T-cell (primary cell): ENCODE data around the gene OLAH. TPM values are rescaled to one million over a fixed set of nuclear protein-coding genes. Genes with fewer than 3 reads are reported as not detected.
"Not testable (repeated sequence)": the region's sequence is repeated elsewhere in the genome, so short reads cannot be mapped to it uniquely, and the experiment has no call there.

Experiments used
- ATAC-seq, 4 experiments: fragments of 200-7000 bp in 3 of 4; fragments of 150-1000 bp in 1 of 4; cut with Tn5 transposase; replicated peaks in 1 of 4; 1 replicate in 3 of 4; 2 replicates in 1 of 4; pipeline ENCODE4 v1.10.0; 2021; ENCODE audit warnings: moderate library complexity in 3 of 4, mild to moderate bottlenecking in 2 of 4, moderate number of reproducible peaks in 1 of 4
- CTCF ChIA-PET, 2 donors: fragments of 300-600 bp; sonication (Branson Sonifier 250); formaldehyde crosslinking; loops; one replicate each; lab custom pipeline; 2022; ENCODE audit warnings: antibody characterized with exemption in 2 of 2; lab: Charles Lee
- POLR2A ChIA-PET, 2 donors: fragments of 300-600 bp; sonication (Branson Sonifier 250); formaldehyde crosslinking; loops; one replicate each; lab custom pipeline; 2022; ENCODE audit warnings: antibody characterized with exemption in 2 of 2; lab: Charles Lee
- DNase-seq, 35 experiments: peaks; one replicate each; pipeline versions ENCODE4 v3.0.0 to v3.0.0-alpha.2; 2013 to 2023
- H3K27ac ChIP-seq: one replicate; pipeline ENCODE4 v1.5.1; 2013; ENCODE audit warnings: low read length
- H3K27me3 ChIP-seq, 2 experiments: replicated peaks in 1 of 2; 1 replicate in 1 of 2; 2 replicates in 1 of 2; pipeline versions ENCODE4 v1.6.1 to v1.7.0; 2013; ENCODE audit warnings: low read length in 1 of 2, mixed read lengths in 1 of 2; ENCODE audit not compliant: control insufficient read depth in 2 of 2, insufficient read depth in 2 of 2; ENCODE audit errors: extremely low read depth in 1 of 2
- H3K36me3 ChIP-seq, 2 donors: 1 replicate in 1 of 2; 2 replicates in 1 of 2; pipeline versions ENCODE4 v1.6.1 to v1.7.0; 2013; ENCODE audit warnings: low read length in 1 of 2; ENCODE audit not compliant: control insufficient read depth in 2 of 2, insufficient read depth in 1 of 2; ENCODE audit errors: extremely low read depth in 1 of 2
- H3K4me1 ChIP-seq, 2 experiments: 1 replicate in 1 of 2; 2 replicates in 1 of 2; pipeline versions ENCODE4 v1.6.1 to v1.7.0; 2013; ENCODE audit warnings: low read length in 2 of 2, mixed read lengths in 1 of 2; ENCODE audit not compliant: insufficient read depth in 2 of 2, control insufficient read depth in 1 of 2; ENCODE audit errors: extremely low read depth in 1 of 2
- H3K4me3 ChIP-seq, 2 donors: 1 replicate in 1 of 2; 2 replicates in 1 of 2; pipeline versions ENCODE4 v1.5.1 to v1.7.0; 2013; ENCODE audit warnings: mild to moderate bottlenecking in 2 of 2, low read length in 1 of 2, moderate library complexity in 1 of 2; ENCODE audit not compliant: control insufficient read depth in 1 of 2; ENCODE audit errors: extremely low read depth in 1 of 2
- H3K9me3 ChIP-seq: 2 replicates; pipeline ENCODE4 v1.7.0; 2013
- H3K27ac Mint-ChIP-seq, 2 donors: one replicate each; pipeline ENCODE4 v1.8.0; 2020 to 2021; ENCODE audit warnings: mild to moderate bottlenecking in 2 of 2, mixed read lengths in 2 of 2
- H3K27me3 Mint-ChIP-seq, 2 donors: one replicate each; pipeline ENCODE4 v1.8.0; 2021 to 2022; ENCODE audit warnings: mixed read lengths in 2 of 2
- H3K36me3 Mint-ChIP-seq: one replicate; pipeline ENCODE4 v1.8.0; 2021; ENCODE audit warnings: mixed read lengths
- H3K4me1 Mint-ChIP-seq, 3 donors: one replicate each; pipeline ENCODE4 v1.8.0; 2020 to 2022; ENCODE audit warnings: mixed read lengths in 3 of 3, mild to moderate bottlenecking in 1 of 3
- H3K4me3 Mint-ChIP-seq, 3 donors: one replicate each; pipeline ENCODE4 v1.8.0; 2020 to 2022; ENCODE audit warnings: mild to moderate bottlenecking in 3 of 3, mixed read lengths in 3 of 3, moderate library complexity in 3 of 3
- H3K9me3 Mint-ChIP-seq, 3 donors: one replicate each; pipeline ENCODE4 v1.8.0; 2020 to 2022; ENCODE audit warnings: mixed read lengths in 3 of 3
- WGBS: methylation state at CpG from one replicate; pipeline ENCODE4 v1.1.5; 2013; ENCODE audit warnings: missing lambda C conversion rate; ENCODE audit not compliant: insufficient coverage; 5-methylcytosine and 5-hydroxymethylcytosine counted together
- total RNA-seq, 35 experiments: library from RNA in 6 of 35; stranded (reverse) in 6 of 35; fragments of 120-200 nt in 1 of 35; gene quantifications; one replicate each; pipeline versions ENCODE4 v1.2.1 to v1.2.4 and lab custom pipeline; 2013 to 2026

OLAH gene
- total RNA-seq: not detected
- total RNA-seq (2013): not detected
- 0 to 0.11 (median 0) reads per million in 29 experiments for total RNA-seq (lab: John Stamatoyannopoulos, UW)

- WGBS: 80% methylated on average over 1 of the region's 1 CpG
- Mint-ChIP-seq H3K4me3 (no peak within 1 kb of the TSS), H3K27ac (no peak within 1 kb of the TSS), H3K36me3 (no peaks in the 10 kb centered on the region), H3K27me3 (no peaks in the 10 kb centered on the region), H3K4me1 (peaks cover 3 to 7% (median 4%) of the 10 kb centered on the region in 3 donors), H3K9me3 (no peaks in the 10 kb centered on the region)
- ChIA-PET POLR2A (no interaction called here), CTCF (no interaction called here)
- H3K27ac ChIP-seq: no peak within 1 kb of the TSS
- DNase-seq: no peak
- H3K4me3 ChIP-seq: no peak within 1 kb of the TSS
- no peaks in the 10 kb centered on the region for H3K4me1 ChIP-seq
- H3K27me3 ChIP-seq: peaks cover 0 to 6% of the 10 kb centered on the region in 2 experiments
- peak in 1 of 4 experiments; percentile 31 for ATAC-seq
- H3K9me3 ChIP-seq: no peaks in the 10 kb centered on the region
- no peaks in the 10 kb centered on the region for H3K36me3 ChIP-seq
Observed at GRCh38 chr10:15043674-15044073, at the start of gene OLAH. OLAH (plus strand) TSS chr10:15043943; CDS start chr10:15047289, 3,346 bp downstream.

- ChIA-PET CTCF (no interaction called here), POLR2A (no interaction called here)
- Histone ChIP-seq H3K27me3 (peaks cover 0 to 4% of the 10 kb centered on the region in 2 experiments), H3K4me3 (no peak overlapping the region), H3K9me3 (no peaks in the 10 kb centered on the region), H3K27ac (no peak overlapping the region), H3K4me1 (no peaks in the 10 kb centered on the region), H3K36me3 (no peaks in the 10 kb centered on the region)
- 87% methylated on average over 42 of the region's 50 CpGs for WGBS
- ATAC-seq: no peak
- Mint-ChIP-seq H3K27ac (no peak overlapping the region), H3K27me3 (peaks cover 0 to 3% of the 10 kb centered on the region in 2 donors), H3K4me3 (no peak overlapping the region), H3K36me3 (no peaks in the 10 kb centered on the region), H3K9me3 (no peaks in the 10 kb centered on the region), H3K4me1 (peaks cover 0 to 4% (median 0%) of the 10 kb centered on the region in 3 donors)
- no peak for DNase-seq
Observed at GRCh38 chr10:14995964-14996565, 47.7 kb upstream of the OLAH start.

- DNase-seq, H3K27ac ChIP-seq, H3K4me3 ChIP-seq, ATAC-seq, POLR2A ChIA-PET, H3K4me1 ChIP-seq, H3K9me3 ChIP-seq, H3K4me3 Mint-ChIP-seq, H3K36me3 ChIP-seq, H3K9me3 Mint-ChIP-seq, H3K27me3 ChIP-seq, H3K4me1 Mint-ChIP-seq, H3K27ac Mint-ChIP-seq, H3K36me3 Mint-ChIP-seq, H3K27me3 Mint-ChIP-seq: not testable (repeated sequence)
- WGBS: 69% methylated on average over 4 of the region's 5 CpGs
- CTCF ChIA-PET: interaction anchor here in 1 of 2 donors (0.5 kb wide), 1 partner anchor 12 kb away, joined by 8 read pairs; no protein-coding TSS in a partner anchor
Observed at GRCh38 chr10:15013530-15013929, 30.2 kb upstream of the OLAH start.

GRCh38 chr10:15015451-15015850 is 28.3 kb upstream of the OLAH start:
- DNase-seq (no peak), ATAC-seq (no peak)
- peaks cover 0 to 2% of the 10 kb centered on the region in 2 experiments for H3K27me3 ChIP-seq
- H3K9me3 ChIP-seq: no peaks in the 10 kb centered on the region
- H3K27ac Mint-ChIP-seq: no peak overlapping the region
- WGBS: 100% methylated on average over 2 of the region's 7 CpGs
- no peak overlapping the region for H3K4me3 ChIP-seq
- no peaks in the 10 kb centered on the region for H3K27me3 Mint-ChIP-seq
- no peaks in the 10 kb centered on the region for H3K36me3 ChIP-seq
- no peaks in the 10 kb centered on the region for H3K36me3 Mint-ChIP-seq
- no peaks in the 10 kb centered on the region for H3K9me3 Mint-ChIP-seq
- H3K4me1 Mint-ChIP-seq: no peaks in the 10 kb centered on the region
- POLR2A ChIA-PET: no interaction called here
- CTCF ChIA-PET: no interaction called here
- no peak overlapping the region for H3K27ac ChIP-seq
- H3K4me1 ChIP-seq: no peaks in the 10 kb centered on the region
- H3K4me3 Mint-ChIP-seq: no peak overlapping the region

DNA sequence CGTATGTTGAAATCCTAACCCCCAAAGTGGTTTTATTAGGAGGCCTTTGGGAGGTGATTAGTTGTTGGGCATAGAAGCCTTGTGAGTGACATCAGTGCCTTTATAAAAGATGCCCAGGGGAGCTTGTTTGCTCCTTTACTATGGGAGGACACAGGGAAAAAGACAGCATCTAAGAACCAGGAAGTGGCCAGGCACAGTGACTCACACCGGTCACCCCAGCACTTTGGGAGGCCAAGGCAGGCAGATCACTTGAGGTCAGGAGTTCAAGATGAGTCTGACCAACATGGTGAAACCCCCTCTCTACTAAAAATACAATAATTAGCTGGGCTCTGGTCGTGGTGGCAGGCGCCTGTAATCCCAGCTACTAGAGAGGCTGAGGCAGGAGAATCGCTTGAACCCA is 22.8 kb upstream of the OLAH start:
- H3K9me3 ChIP-seq, H3K4me1 ChIP-seq, H3K27me3 Mint-ChIP-seq, CTCF ChIA-PET, DNase-seq, POLR2A ChIA-PET, H3K4me3 Mint-ChIP-seq, H3K27me3 ChIP-seq, H3K36me3 ChIP-seq, H3K4me3 ChIP-seq, ATAC-seq, H3K27ac ChIP-seq, H3K27ac Mint-ChIP-seq, H3K36me3 Mint-ChIP-seq, H3K9me3 Mint-ChIP-seq, H3K4me1 Mint-ChIP-seq: not testable (repeated sequence)
- no CpG with 5 or more reads among the region's 5 CpGs for WGBS

DNA sequence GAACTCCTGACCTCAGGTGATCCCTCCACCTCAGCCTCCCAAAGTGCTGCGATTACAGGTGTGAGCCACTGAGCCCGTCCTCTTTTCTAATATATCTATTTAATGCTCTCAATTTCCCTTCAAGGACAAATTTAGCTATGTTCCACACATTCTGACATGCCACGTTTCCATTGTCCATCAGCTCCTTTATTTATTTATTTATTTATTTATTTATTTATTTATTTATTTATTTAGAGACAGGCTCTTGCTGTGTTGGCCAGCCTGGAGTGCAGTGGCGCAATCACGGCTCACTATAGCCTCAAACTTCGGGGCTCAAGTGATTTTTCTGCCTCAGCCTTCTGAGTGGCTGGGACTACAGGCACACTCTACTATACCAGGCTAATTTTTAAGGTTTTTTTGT is 20.7 kb upstream of the OLAH start:
- H3K4me3 ChIP-seq, H3K4me3 Mint-ChIP-seq, H3K36me3 Mint-ChIP-seq, H3K36me3 ChIP-seq, DNase-seq, H3K9me3 ChIP-seq, H3K4me1 Mint-ChIP-seq, CTCF ChIA-PET, H3K27ac Mint-ChIP-seq, H3K27ac ChIP-seq, POLR2A ChIA-PET, H3K9me3 Mint-ChIP-seq, ATAC-seq, H3K27me3 Mint-ChIP-seq, H3K4me1 ChIP-seq, H3K27me3 ChIP-seq: not testable (repeated sequence)
- WGBS: no CpG with 5 or more reads among the region's 6 CpGs
